SHP77 treated with DMSO at 0.1 percent for 48 hours (cell line): ENCODE data around the gene MDC1.
"Not testable (repeated sequence)": the region's sequence is repeated elsewhere in the genome, so short reads cannot be mapped to it uniquely, and the experiment has no call there.

Source experiments
- DNase-seq: peaks from one replicate; lab custom pipeline; 2025; lab: John Stamatoyannopoulos, UW

The MDC1 gene

DNA sequence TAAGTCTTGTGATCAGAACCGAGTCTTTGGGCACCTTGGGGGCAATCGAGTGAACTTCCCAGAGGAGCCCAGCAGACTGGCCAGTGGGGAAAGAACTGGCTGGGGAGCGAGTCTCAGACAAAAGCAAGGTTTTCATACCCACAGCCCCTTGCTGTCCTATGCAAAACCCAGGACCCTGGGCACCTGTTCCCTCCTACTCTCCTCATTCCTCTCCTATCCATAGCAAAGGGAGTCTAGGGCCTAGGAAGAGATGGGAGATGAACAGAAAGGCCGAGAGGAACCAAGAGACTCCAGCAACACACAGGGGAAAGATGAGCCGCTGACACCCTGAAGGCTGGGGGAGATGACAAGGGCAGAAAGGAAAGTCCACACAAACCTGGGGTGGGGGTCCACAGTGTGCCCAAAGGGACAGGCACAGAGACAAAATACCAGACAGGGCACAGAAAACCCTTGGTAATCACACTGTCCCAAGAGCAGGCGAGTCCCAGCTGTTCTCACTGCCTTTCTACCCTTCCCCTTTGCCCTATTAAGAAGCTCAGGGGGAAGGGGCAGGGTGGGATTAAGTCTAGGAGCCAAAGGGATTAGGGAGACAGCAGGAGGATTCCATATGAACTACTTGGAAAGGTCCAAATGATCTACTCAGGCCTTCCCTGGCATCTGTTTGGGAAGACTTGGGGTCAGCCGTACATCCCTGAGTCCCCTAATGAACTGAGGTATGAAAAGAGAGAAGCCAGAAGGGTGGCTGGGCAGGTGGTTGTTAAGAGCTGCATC is 37.1 kb downstream of the MDC1 start:
- DNase-seq: no peak

DNA sequence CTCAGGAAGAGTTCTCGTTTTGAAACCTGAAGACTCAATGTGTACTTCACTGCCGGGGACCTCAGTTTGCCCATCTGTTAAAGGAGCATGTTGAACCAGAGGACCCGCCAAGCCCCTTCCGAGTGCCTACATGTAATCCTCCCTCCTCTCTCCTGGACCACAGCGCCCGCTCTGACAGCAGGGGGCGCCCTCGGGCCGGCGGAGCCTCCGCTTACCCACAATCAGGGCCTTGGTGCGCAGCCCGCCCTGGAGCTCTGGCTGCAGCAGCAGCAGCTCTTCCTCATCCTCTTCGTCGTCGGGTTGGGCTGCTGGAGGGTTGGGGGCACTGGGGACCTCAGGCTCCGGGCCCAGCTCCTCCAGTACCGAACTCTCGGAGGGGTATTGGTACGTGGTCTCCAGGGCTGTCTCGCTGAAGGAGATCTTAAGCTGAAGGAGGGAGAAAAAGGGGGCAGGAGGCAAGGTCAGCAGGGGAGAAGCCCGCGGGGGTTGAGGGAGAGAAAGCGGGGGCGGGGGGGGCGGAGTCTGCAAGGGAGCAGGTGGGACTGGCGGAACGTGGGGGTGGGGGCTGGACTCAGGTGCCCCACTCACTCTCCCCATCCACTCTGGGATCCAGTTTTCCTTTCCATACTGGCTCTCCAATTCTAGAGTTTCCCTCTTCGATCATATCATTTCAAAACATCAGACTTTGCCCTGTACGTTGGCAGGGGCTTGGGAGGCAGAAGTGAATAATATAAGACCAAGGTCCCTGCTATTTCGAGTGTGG is 37.9 kb downstream of the MDC1 start:
- peak; percentile 44 for DNase-seq

DNA sequence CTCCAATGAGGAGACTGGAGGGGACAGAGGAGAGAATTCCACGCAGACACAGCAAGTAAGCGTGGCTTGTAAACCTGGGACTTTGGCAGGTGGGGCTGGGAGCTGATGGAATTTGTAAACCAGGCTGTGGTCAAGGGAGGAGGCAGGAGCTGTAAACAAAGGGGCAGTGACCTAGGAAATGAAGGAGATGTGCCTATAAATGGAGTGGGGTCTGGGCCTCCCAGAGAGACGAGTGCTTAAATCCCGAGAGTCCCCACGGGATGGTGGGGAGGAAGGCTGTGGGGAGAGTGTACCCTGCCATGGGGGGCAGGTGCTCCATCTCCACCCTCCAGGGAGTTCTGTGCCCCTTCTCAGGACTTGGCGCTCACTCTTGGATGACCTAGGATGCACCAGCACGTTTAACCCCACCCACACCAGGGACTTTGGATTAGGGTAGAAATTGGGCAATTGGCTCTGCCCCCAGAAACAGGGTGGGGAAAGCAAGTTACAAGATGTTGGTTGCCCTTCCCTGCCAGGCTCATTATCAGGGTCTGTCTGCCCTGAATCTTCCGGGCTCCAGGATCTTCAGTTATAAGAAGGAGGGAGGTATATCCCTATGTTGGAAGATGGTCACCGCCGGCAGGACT is 40.3 kb downstream of the MDC1 start:
- DNase-seq: no peak

DNA sequence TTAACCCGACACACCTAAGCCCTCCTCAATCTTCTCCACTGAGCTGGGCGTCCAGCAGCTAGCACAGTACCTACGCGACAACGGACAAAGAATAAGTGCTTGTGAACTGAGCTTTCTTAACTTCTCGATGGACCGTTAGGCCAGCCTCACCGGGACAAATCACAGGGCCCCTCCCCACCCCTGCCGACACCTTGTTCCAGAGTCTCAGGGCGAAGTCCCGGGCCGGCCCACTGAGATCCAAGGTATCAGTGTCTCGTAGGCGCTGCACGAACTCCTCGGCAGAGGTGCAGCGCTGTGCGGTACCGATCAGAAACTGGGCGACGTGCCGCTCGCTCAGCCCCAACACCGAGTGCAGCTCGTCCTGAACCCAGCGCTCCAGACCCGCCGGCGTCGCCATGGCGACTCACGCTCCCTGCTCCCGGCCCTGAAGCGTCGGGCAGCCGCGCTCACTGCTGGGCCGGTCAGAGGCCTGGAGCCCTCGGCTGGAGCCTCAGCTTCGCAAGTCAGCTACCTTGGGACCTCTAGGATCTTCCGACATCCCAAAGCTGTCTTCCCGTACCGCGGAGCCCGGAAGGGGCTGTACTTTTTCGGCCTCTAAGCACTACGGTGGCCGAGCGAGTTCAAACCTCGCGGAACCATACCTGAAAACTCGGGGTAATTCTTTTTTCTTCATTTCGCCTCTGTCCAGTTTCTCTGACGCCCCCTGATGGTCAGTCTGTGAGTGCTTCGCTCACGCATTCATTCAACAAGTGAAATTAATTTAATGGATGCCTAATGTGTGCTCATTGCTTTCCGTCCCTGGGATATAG is 44.4 kb downstream of the MDC1 start, which contains the start of gene DHX16:
Gene DHX16 (minus strand): TSS at position 562 of the 809 bp plus-strand sequence. CDS start 165 bp downstream, at position 397.
- DNase-seq: peak; percentile 95

DNA sequence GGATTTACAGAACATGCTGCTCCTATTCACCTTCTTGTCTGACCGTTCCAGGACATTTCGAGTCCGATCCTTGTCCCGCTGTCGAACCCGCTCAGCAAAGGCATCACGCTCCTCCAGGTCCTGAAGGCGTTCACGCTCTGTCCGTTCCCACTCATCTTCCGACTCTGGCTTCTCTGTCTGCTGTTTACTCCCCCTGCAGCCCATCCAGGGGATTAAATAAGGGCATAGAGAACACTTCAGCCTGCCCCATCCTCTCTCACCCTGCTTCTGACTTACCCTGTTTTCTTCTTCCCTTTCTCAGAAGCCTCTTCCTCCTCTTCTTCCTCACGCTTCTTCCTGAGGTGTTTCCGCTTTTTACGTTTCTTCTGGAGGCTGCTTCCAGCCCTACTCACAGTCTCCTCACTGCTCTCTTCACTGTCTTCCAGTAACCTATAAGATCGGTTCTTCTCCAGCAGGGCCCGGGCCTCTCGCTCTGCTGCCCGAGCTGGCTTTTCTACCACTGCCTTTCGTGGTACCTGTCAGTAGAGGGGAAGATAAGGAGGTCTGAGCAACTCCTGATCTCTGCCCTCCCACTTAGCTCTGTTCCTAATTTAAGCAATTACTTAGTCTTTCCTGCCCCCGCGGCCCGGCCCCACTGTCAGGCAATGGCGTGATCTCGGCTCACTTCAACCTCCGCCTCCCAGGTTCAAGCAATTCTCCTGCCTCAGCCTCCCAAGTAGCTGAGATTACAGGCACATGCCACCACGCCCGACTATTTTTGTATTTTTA is 46.1 kb downstream of the MDC1 start:
- DNase-seq: no peak

DNA sequence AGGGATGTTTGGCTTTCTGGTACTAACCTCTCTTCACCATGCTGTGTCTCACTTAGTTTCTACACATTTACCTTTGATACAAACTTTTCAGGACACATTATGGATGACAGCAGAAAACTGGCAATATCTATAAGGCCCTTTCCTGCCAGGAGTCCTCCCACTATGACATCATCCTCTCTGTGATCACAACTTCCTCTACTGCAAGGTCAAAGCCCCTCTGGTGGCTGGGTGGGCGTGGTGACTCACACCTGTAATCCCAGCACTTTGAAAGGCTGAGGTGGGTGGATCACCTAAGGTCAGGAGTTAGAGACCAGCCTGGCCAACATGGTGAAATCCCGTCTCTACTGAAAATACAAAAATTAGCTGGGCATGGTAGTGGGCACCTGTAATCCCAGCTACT is 50.8 kb downstream of the MDC1 start:
- DNase-seq: not testable (repeated sequence)

DNA sequence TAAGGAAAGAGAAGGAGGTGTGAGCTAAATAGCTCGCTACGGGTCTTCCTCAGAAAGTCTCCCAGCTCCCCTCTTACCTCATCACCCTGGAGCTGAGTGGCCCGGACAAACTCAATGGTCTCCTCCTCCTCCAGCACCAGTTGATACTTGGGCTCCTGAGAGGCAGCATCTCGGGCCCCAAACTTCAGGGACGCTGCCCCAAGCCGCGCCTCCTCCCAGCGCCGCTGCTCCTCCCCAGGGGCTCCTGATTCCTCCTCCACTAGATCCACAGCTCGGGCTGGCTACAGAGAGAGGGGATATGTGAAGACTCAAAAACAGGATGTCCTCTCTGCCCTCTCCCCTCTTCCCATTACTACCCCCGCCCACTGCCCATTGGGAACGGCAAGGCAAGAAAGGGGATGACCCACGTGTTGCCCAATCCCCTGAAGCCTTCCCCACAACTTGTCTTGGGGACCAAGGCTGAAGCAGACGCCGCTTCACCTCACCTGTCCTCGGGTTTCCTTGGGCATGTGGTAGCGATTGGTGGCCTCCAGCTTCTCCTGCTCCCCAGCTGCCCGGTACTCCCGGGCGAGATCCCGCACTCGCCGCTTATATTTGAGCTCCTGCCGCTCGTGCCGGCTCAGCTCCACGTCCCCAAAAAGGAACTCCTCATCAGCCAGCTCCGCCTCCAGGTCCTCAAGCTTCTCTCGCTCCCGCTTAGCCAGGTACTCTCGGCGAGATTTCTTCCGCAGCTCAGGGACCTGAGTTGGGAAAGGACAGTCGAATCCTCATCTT is 51.9 kb downstream of the MDC1 start:
- no peak for DNase-seq

DNA sequence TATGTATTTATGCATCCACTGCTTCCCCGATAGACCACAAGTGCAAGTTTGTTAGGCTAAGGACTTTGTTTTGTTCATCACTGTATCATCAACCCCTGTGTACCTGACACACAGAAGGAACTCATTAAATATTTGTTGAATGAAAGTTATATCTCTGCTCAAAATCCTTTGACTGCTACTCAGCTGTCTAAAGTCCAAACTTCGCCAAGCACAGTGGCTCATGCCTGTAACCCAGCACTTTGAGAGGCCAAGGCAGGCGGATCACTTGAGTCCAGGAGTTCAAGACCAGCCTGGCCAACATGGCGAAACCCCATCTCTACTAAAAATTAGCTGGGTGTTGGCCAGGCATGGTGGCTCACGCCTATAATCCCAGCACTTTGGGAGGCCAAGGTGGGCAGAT is 59.2 kb downstream of the MDC1 start:
- not testable (repeated sequence) for DNase-seq

DNA sequence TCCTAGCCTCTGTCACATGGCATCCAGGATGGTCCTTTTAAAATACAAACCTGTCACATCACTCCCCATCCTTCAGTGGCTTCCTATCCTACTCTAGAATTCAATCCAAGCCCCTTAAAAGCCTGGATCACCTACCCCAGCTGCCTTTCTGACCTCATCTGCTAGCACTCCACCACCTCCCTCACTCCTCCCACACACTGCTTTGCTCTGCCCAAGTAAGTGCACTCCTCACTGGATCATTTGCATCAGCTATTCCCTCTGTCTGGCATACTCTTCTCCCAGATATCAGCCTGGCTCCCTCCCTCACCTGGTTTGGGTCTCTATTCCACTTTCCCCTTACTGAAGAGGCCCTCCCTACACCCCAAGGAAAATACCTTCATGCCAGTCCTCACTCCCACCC is 59.6 kb downstream of the MDC1 start:
- DNase-seq: no peak

DNA sequence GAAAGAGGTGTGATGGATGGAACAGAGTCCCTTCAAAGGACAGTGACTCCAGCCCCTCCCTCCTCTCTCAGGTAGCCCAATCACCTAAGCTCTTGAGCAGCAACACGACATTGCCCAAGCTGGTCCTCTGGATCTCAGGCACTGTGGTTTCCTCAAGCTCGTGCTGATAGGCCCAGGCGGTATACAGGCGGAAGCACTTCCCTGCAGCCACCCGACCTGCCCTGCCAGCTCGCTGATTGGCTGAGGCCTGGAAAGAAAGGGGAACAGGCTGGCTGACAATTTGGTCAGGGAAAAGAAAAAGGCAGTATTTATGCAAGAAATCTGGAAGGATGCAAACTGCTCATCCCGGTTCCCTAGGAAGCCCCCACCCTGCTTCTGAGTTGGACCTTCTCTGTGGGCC is 60.6 kb downstream of the MDC1 start:
- DNase-seq: no peak

DNA sequence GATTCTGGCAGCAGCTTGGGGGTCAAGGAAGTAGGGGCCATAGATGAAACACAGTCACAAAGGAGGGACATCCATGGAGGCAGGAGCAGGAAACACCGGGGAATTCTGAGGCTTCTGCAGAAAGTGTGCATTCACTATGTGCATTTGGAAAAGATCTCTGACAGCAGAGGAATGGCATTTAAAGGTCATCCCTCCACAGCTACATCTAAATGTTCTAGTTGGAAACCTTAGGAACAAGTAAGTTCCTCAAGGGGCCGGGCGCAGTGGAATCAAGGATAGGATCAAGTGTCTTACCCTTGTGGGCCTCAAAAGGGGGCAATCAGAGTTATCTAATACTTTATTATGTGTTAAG is 61.4 kb downstream of the MDC1 start:
- no peak for DNase-seq

DNA sequence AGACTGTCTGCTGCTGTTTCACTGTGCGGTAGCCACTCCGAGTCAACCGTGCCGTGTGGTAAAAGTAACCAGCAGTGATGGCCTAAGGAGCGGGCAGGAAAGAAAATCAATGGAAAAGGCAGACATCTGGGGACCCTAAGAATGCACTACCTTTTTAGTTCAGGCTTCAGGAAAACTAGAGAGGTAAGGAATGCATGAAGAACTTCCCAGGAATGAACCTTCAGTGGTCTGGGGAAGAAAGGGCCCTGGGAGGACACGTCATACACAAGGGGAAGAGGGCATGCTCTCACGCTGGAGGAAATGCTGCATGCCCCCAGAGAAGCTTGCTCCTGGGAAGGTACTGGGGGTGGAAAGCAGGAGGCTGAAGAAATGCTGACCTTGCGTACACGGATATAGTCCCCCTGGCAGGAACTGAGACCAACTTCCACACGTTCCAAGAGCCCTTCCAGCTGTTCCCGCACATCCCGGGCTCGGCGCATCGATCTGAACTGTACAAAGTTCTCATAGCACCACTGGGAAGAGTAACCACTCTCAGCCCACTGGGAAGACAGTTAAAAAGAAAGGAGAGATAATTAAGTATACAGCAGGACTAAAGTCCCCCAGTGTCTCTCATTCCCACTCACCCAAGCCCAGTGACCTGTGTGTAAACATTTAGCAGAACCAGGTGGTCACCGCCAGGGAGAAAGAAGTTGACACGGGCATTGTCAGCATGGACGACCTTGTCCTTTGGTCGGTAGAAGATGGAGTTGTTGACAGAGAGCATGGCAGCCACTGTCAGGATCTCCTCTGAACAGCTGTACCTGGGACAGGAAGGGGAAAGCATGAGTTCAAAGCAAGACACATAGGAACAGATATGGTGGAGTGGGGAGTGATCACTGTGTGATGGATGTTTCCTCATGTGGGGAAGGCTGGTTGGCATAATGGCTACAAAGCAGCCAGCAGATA is 62.0 kb downstream of the MDC1 start:
- no peak for DNase-seq

DNA sequence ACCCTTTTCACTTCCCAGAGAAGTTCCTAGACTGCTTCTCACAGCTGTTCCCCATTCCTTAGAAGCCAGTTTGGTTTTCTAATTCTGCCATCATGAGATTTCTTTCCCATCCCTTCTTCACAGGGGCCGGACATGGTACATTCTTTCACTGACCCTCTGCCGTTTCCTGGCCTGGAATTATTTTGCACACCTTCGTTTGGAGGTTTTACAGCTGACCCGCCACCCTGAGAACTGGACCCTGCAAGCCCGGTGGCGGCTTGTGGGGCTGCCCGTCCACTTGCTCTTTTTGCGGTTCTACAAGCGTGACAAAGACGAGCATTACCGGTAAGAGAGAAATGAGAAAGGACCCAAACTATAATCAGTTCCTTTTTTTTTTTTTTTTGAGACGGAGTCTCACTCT is 65.9 kb downstream of the MDC1 start:
- no peak for DNase-seq
